ENCODE measurements around the gene FNDC3B. TPM values are rescaled to one million over a fixed set of nuclear protein-coding genes. Genes with fewer than 3 reads are reported as not detected.

The FNDC3B gene
- total RNA-seq, 2 experiments from 2014 or later = 9.2 to 13.5 TPM

- DNase-seq = no peak
- H3K27me3 Mint-ChIP-seq (ENCODE audit: low read depth) = no peaks in the 10 kb centered on the region
- peaks cover 4% of the 10 kb centered on the region for H3K4me1 Mint-ChIP-seq (ENCODE audit: low read depth)
- CTCF ChIA-PET = interaction anchor here (0.6 to 2.5 kb wide), 7 partner anchors 8 to 317 kb away, joined by 3 to 26 read pairs (median 8); no protein-coding TSS in a partner anchor
- no peak overlapping the region for H3K4me3 Mint-ChIP-seq
- H3K9me3 Mint-ChIP-seq = no peaks in the 10 kb centered on the region
- H3K27ac Mint-ChIP-seq = no peak overlapping the region
- intact Hi-C loops (cut with micrococcal nuclease) = loop anchor here (2.0 kb wide), 2 partner anchors 299 to 417 kb away; partner anchors contain the start of gene ECT2
- H3K36me3 Mint-ChIP-seq (ENCODE audit: low read depth) = no peaks in the 10 kb centered on the region
Observed at GRCh38 chr3:172333692-172334457, 294.5 kb downstream of the FNDC3B start.

- no peak overlapping the region for H3K4me3 Mint-ChIP-seq
- no peak for DNase-seq
- no peaks in the 10 kb centered on the region for H3K36me3 Mint-ChIP-seq (ENCODE audit: low read depth)
- H3K4me1 Mint-ChIP-seq (ENCODE audit: low read depth) = peaks cover 4% of the 10 kb centered on the region
- CTCF ChIA-PET = interaction anchor here (0.6 to 0.9 kb wide), 4 partner anchors 63 to 327 kb away, joined by 3 to 5 read pairs (median 3); no protein-coding TSS in a partner anchor
- no peak overlapping the region for H3K27ac Mint-ChIP-seq
- intact Hi-C loops (cut with micrococcal nuclease) = no loop called here
- no peaks in the 10 kb centered on the region for H3K27me3 Mint-ChIP-seq (ENCODE audit: low read depth)
- no peaks in the 10 kb centered on the region for H3K9me3 Mint-ChIP-seq
Observed at GRCh38 chr3:172334671-172335207, 295.4 kb downstream of the FNDC3B start.

GRCh38 chr3:172339892-172340291 lies 300.5 kb downstream of the FNDC3B start:
- H3K27ac Mint-ChIP-seq = no peak overlapping the region
- peaks cover 16% of the 10 kb centered on the region for H3K36me3 Mint-ChIP-seq (ENCODE audit: low read depth)
- no peak overlapping the region for H3K4me3 Mint-ChIP-seq
- no peaks in the 10 kb centered on the region for H3K4me1 Mint-ChIP-seq (ENCODE audit: low read depth)
- DNase-seq = no peak
- intact Hi-C loops (cut with micrococcal nuclease) = loop anchor here (2.0 to 10.0 kb wide), 3 partner anchors 505 to 635 kb away; no protein-coding TSS in a partner anchor
- H3K9me3 Mint-ChIP-seq = no peaks in the 10 kb centered on the region
- H3K27me3 Mint-ChIP-seq (ENCODE audit: low read depth) = no peaks in the 10 kb centered on the region
- CTCF ChIA-PET = interaction anchor here (1.0 to 4.0 kb wide), 9 partner anchors 8 to 529 kb away, joined by 3 to 26 read pairs (median 4); partner anchors contain the start of genes NCEH1 and PLD1

DNA sequence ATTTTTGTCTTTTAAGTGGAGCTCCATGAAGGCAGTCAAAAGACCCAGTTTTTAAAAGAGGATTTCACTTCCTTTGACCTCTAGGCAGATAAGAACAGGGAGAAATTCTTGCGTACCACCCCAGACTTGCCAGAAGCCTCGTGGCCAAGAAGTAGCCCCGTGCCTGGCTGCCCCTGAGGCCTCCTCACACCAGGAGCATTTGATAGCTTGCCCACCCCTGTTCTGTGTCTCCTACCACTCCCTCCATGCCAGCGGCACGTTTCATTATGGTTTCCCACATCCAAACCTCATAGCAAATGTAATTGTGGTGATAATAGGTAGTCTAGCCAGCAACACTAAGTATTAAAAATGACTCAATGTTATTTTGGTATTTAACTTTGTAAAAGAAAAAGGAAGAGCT lies 301.2 kb downstream of the FNDC3B start:
- intact Hi-C loops (cut with micrococcal nuclease) = loop anchor here (2.0 to 10.0 kb wide), 3 partner anchors 506 to 636 kb away; no protein-coding TSS in a partner anchor
- no peaks in the 10 kb centered on the region for H3K27me3 Mint-ChIP-seq (ENCODE audit: low read depth)
- H3K36me3 Mint-ChIP-seq (ENCODE audit: low read depth) = peaks cover 19% of the 10 kb centered on the region
- H3K9me3 Mint-ChIP-seq = no peaks in the 10 kb centered on the region
- no peak overlapping the region for H3K27ac Mint-ChIP-seq
- no peaks in the 10 kb centered on the region for H3K4me1 Mint-ChIP-seq (ENCODE audit: low read depth)
- H3K4me3 Mint-ChIP-seq = no peak overlapping the region
- DNase-seq = no peak
- CTCF ChIA-PET = interaction anchor here (0.7 to 4.0 kb wide), 22 partner anchors 8 to 1305 kb away, joined by 3 to 26 read pairs (median 4); partner anchors contain the start of genes NCEH1 and PLD1

- intact Hi-C loops (cut with micrococcal nuclease) = loop anchor here (1.0 to 10.0 kb wide), 8 partner anchors 302 to 1178 kb away; partner anchors contain the start of gene FNDC3B
- CTCF ChIA-PET = interaction anchor here (0.6 to 4.0 kb wide), 28 partner anchors 9 to 1304 kb away, joined by 3 to 26 read pairs (median 4); partner anchors contain the start of gene NCEH1
Observed at GRCh38 chr3:172341482-172342059, 302.2 kb downstream of the FNDC3B start.

GRCh38 chr3:172342097-172342659 lies 302.8 kb downstream of the FNDC3B start:
- H3K9me3 Mint-ChIP-seq = no peaks in the 10 kb centered on the region
- intact Hi-C loops (cut with micrococcal nuclease) = loop anchor here (5.0 to 10.0 kb wide), 2 partner anchors 570 to 637 kb away; no protein-coding TSS in a partner anchor
- H3K36me3 Mint-ChIP-seq (ENCODE audit: low read depth) = peaks cover 22% of the 10 kb centered on the region
- H3K4me1 Mint-ChIP-seq (ENCODE audit: low read depth) = no peaks in the 10 kb centered on the region
- no peak overlapping the region for H3K27ac Mint-ChIP-seq
- DNase-seq = no peak
- no peak overlapping the region for H3K4me3 Mint-ChIP-seq
- CTCF ChIA-PET = interaction anchor here (0.6 to 4.0 kb wide), 22 partner anchors 8 to 637 kb away, joined by 3 to 26 read pairs (median 4); no protein-coding TSS in a partner anchor
- H3K27me3 Mint-ChIP-seq (ENCODE audit: low read depth) = no peaks in the 10 kb centered on the region

More at GRCh38 chr3:172341482-172342059, 302.2 kb downstream of the FNDC3B start:
- no peaks in the 10 kb centered on the region for H3K27me3 Mint-ChIP-seq (ENCODE audit: low read depth)
- no peaks in the 10 kb centered on the region for H3K9me3 Mint-ChIP-seq
- no peak overlapping the region for H3K4me3 Mint-ChIP-seq
- peaks cover 19% of the 10 kb centered on the region for H3K36me3 Mint-ChIP-seq (ENCODE audit: low read depth)
- H3K27ac Mint-ChIP-seq = no peak overlapping the region
- DNase-seq = peak; percentile 14
- H3K4me1 Mint-ChIP-seq (ENCODE audit: low read depth) = no peaks in the 10 kb centered on the region

DNA sequence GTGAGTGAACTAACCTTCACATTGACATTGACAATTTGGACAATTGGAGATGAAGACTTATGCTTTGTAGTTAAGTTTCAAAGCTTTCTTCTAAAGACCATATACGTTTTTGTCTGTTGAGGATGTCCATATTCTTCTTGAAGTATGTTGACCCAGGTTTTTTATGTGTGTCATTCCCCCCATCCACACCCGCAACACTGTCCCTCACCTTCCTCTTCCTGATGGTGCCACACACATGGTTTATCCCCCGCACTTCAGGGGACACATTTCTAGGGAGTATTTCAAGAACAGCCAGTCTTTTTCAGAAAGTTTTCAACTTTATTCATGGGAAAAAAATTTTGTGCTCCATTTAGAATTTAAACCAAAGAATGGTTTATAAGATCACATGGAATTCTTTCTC lies 303.7 kb downstream of the FNDC3B start:
- CTCF ChIA-PET = interaction anchor here (0.8 to 4.0 kb wide), 6 partner anchors 11 to 768 kb away, joined by 3 to 26 read pairs (median 11); no protein-coding TSS in a partner anchor
- H3K36me3 Mint-ChIP-seq (ENCODE audit: low read depth) = peaks cover 26% of the 10 kb centered on the region
- no peak overlapping the region for H3K4me3 Mint-ChIP-seq
- DNase-seq = no peak
- H3K4me1 Mint-ChIP-seq (ENCODE audit: low read depth) = no peaks in the 10 kb centered on the region
- no peaks in the 10 kb centered on the region for H3K9me3 Mint-ChIP-seq
- H3K27ac Mint-ChIP-seq = no peak overlapping the region
- intact Hi-C loops (cut with micrococcal nuclease) = loop anchor here (5.0 to 10.0 kb wide), 2 partner anchors 571 to 638 kb away; no protein-coding TSS in a partner anchor
- H3K27me3 Mint-ChIP-seq (ENCODE audit: low read depth) = no peaks in the 10 kb centered on the region

DNA sequence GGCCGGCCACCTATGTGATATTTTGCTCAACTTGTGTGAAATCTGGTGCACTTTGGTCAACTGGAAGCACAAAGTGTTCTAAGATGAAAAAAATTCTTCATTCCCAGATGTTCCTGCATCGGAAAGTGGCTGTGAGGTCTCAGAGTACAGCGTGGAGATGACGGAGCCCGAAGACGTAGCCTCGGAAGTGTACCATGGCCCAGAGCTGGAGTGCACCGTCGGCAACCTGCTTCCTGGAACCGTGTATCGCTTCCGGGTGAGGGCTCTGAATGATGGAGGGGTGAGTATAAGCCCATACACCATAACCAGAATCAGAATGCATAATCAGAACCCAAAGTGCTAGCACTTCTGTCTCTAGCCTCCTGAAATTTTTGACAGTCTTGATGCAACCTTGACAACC lies 304.6 kb downstream of the FNDC3B start:
- Mint-ChIP-seq H3K27me3 (ENCODE audit: low read depth) (no peaks in the 10 kb centered on the region), H3K27ac (no peak overlapping the region), H3K9me3 (no peaks in the 10 kb centered on the region), H3K4me3 (no peak overlapping the region), H3K36me3 (ENCODE audit: low read depth) (peaks cover 26% of the 10 kb centered on the region), H3K4me1 (ENCODE audit: low read depth) (no peaks in the 10 kb centered on the region)
- CTCF ChIA-PET = interaction anchor here (1.8 to 4.0 kb wide), 2 partner anchors 11 to 12 kb away, joined by 8 to 26 read pairs; no protein-coding TSS in a partner anchor
- intact Hi-C loops (cut with micrococcal nuclease) = loop anchor here (5.0 to 10.0 kb wide), 2 partner anchors 572 to 639 kb away; no protein-coding TSS in a partner anchor
- DNase-seq = no peak

GRCh38 chr3:172346161-172346560 lies 306.8 kb downstream of the FNDC3B start:
- H3K36me3 Mint-ChIP-seq (ENCODE audit: low read depth) = peaks cover 23% of the 10 kb centered on the region
- CTCF ChIA-PET = interaction anchor here (1.3 kb wide), 1 partner anchor 320 kb away, joined by 3 read pairs; no protein-coding TSS in a partner anchor

DNA sequence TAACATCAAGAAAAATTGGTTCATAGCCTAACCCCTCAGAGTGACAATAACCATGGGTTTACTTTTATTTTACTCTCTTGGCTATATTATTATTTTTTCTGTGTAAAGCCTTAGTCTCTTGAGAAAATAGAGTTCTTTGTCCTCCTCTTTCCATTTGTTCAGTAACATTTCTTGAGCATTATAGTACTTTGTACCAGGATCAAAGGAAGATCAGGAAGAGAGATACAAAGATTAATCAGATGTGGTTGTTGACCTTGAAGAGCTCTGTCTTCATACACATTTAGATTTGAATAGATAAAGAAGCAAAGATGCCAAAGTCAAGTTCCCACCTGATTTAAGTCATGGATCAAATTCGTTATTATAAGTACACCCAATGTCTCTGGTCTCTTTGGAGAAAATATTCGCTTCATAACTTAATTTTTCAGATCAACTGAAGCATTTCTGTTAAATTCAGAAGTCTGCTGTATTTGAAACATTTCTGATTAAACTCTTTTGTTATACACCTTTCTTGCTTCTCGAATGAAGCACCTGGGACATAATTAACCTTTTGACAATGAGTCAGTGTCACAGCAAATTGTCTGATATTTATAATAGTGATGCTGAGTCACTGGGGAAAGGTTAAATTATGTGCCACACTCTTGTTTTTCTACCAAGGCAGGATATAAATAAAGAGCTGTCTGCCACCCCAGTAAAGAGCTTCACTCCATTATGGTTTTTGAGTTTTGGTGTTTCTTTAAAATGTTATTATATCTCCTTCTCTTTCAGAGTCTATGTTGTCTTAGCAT lies 308.7 kb downstream of the FNDC3B start:
- H3K4me3 Mint-ChIP-seq = no peak overlapping the region
- CTCF ChIA-PET = interaction anchor here (0.5 to 2.0 kb wide), 4 partner anchors 9 to 679 kb away, joined by 3 to 8 read pairs (median 4); no protein-coding TSS in a partner anchor
- H3K4me1 Mint-ChIP-seq (ENCODE audit: low read depth) = no peaks in the 10 kb centered on the region
- intact Hi-C loops (cut with micrococcal nuclease) = loop anchor here (10.0 kb wide), 1 partner anchor 643 kb away; no protein-coding TSS in a partner anchor
- H3K27me3 Mint-ChIP-seq (ENCODE audit: low read depth) = no peaks in the 10 kb centered on the region
- DNase-seq = no peak
- no peaks in the 10 kb centered on the region for H3K9me3 Mint-ChIP-seq
- H3K27ac Mint-ChIP-seq = no peak overlapping the region
- H3K36me3 Mint-ChIP-seq (ENCODE audit: low read depth) = peaks cover 27% of the 10 kb centered on the region

More at GRCh38 chr3:172346161-172346560, 306.8 kb downstream of the FNDC3B start:
- Mint-ChIP-seq H3K4me3 (no peak overlapping the region), H3K27ac (no peak overlapping the region), H3K9me3 (no peaks in the 10 kb centered on the region), H3K4me1 (ENCODE audit: low read depth) (no peaks in the 10 kb centered on the region), H3K27me3 (ENCODE audit: low read depth) (no peaks in the 10 kb centered on the region)
- DNase-seq = no peak
- intact Hi-C loops (cut with micrococcal nuclease) = loop anchor here (10.0 kb wide), 1 partner anchor 641 kb away; no protein-coding TSS in a partner anchor
